Epithelial cell of proximal tubule (primary cell): ENCODE results near the gene GPR141. TPM values are rescaled to one million over a fixed set of nuclear protein-coding genes. Genes with fewer than 3 reads are reported as not detected.

Experiments used
- DNase-seq: peaks from one replicate; pipeline ENCODE4 v3.0.0-alpha.2; 2011; ENCODE audit warnings: low read depth
- H3K4me3 ChIP-seq: 2 replicates; pipeline ENCODE4 v1.5.1; 2011; ENCODE audit warnings: low read depth, mild to moderate bottlenecking, low read length
- total RNA-seq: library from RNA; depleted of rRNA; stranded (reverse); fragments of >200 nt; gene quantifications from 2 replicates; pipeline ENCODE4 v1.2.3, GENCODE V29; 2015
- TF ChIP-seq, protein P1 (sequence below): conservative IDR thresholded peaks from 2 replicates; pipeline ENCODE4 v1.5.1; 2012; ENCODE audit warnings: low read depth, mild to moderate bottlenecking, low read length

GPR141 gene
- total RNA-seq, 1 donor from 2014 or later, result not detected

DNA sequence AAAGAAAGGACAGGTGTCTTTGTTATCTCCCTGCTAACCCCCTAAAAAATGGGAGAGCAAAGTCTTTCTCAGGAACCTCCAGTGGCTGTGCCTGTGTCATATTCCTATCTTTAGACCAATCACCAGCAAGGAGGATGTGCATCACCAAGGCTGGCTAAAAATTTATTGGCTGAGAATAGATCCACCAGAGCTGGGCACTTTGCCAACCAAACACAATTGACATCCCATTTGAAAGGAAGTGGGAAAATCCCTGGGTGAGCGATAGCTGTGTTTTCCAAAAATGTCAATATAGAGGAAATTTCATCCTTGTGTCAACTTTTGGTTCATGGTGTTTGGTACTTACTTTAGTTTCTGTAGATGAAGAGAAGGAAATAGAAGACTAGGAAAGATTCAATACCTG lies 13.1 kb upstream of the GPR141 start:
- TF ChIP-seq, protein P1, sequence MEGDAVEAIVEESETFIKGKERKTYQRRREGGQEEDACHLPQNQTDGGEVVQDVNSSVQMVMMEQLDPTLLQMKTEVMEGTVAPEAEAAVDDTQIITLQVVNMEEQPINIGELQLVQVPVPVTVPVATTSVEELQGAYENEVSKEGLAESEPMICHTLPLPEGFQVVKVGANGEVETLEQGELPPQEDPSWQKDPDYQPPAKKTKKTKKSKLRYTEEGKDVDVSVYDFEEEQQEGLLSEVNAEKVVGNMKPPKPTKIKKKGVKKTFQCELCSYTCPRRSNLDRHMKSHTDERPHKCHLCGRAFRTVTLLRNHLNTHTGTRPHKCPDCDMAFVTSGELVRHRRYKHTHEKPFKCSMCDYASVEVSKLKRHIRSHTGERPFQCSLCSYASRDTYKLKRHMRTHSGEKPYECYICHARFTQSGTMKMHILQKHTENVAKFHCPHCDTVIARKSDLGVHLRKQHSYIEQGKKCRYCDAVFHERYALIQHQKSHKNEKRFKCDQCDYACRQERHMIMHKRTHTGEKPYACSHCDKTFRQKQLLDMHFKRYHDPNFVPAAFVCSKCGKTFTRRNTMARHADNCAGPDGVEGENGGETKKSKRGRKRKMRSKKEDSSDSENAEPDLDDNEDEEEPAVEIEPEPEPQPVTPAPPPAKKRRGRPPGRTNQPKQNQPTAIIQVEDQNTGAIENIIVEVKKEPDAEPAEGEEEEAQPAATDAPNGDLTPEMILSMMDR, result no peak
- no peak for DNase-seq
- no peak overlapping the region for H3K4me3 ChIP-seq

DNA sequence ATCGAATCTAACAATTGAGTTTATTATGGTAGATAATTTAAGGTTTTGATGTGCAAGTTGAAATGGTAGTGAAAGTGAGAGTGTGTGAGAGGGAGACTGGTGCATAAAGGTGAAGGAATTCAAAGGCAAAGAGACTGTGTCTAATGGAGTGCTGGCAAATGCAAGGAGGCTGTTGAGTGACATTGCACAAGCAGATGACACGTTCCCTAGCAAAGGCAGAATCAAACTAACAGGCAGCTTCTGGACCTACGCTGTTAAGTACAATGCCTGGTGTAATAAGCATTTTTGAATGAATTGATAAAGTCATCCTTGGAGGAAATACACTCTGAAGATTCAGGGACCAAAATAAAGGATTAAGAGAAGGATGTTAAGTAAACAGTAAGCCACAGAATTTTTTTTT lies 11.7 kb upstream of the GPR141 start:
- TF ChIP-seq, protein P1, result no peak
- H3K4me3 ChIP-seq, result no peak overlapping the region
- no peak for DNase-seq

DNA sequence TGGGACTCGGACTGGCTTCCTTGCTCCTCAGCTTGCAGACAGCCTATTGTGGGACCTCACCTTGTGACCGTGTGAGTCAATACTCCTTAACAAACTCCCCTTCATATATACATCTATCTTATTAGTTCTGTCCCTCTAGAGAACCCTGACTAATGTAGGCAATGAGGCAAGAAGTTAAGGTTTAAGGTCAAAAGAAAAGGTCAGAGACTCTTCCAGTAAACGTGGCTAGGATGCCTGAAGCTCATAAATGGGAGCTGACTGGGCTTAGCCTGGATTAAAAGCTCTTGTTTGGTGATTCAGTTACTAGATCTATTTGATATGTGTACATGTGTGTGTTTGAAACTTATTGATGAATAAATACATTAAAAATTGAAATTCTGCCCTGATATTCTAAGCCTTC lies 10.6 kb upstream of the GPR141 start:
- no peak for DNase-seq
- H3K4me3 ChIP-seq, result no peak overlapping the region
- TF ChIP-seq, protein P1, result no peak

- no peak overlapping the region for H3K4me3 ChIP-seq
- TF ChIP-seq, protein P1, result no peak
- no peak for DNase-seq
Observed at GRCh38 chr7:37673523-37673922, 10.0 kb upstream of the GPR141 start.

DNA sequence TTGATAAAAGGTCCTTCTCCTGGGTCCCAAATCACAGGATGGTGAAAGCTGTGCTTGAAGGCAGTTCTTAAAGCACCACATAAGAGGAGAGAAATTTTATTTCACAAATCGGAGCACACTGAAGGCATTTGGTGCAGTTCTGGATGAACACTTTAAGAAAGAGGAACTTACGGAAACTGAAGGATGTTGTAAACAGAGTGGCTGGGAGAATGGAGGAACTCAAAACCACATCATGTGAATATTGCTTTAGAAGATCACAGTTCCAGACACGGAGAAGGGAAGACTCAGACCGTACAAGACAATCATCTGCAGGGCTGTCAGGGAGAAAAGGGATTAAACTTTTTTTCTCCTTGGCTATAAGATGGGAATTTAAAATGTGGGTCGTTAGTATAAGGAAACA lies 9.0 kb upstream of the GPR141 start:
- no peak overlapping the region for H3K4me3 ChIP-seq
- no peak for DNase-seq
- TF ChIP-seq, protein P1, result no peak

DNA sequence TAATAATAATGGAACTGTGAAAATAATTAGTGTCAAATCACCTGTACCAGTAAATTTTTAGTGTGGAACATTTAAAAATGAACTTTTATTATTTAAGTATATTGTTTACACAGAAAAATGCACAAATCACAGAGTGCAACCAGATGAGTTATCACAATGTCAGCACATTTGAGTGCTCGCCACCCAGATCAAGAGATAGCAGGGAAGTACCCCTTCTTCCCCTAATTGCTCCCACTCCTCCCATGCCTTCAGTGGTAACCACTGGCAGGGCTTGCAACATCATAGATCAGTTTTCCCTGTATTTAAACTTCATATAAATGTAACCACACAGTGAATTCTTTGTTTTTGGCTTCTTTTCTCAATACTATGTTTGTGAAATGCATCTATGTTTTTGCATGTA lies 7.8 kb upstream of the GPR141 start:
- TF ChIP-seq, protein P1, result no peak
- no peak for DNase-seq
- H3K4me3 ChIP-seq, result no peak overlapping the region

GRCh38 chr7:37684927-37685326 lies 1.4 kb downstream of the GPR141 start:
- H3K4me3 ChIP-seq, result no peak overlapping the region
- TF ChIP-seq, protein P1, result no peak

More at GRCh38 chr7:37684927-37685326, 1.4 kb downstream of the GPR141 start:
- DNase-seq, result no peak
